Endothelial cell of umbilical vein (primary cell): Measurements from ENCODE around the gene CETP.
"Not testable (repeated sequence)": the region's sequence is repeated elsewhere in the genome, so short reads cannot be mapped to it uniquely, and the experiment has no call there.

ENCODE experiments used
- EZH2 ChIP-seq: IDR thresholded peaks from 2 replicates; pipeline ENCODE4 v1.6.1; 2012; ENCODE audit warnings: borderline replicate concordance, low read depth, mild to moderate bottlenecking, moderate library complexity, low read length, inconsistent platforms; ENCODE audit not compliant: severe bottlenecking
- GATA2 ChIP-seq: IDR thresholded peaks from 2 replicates; pipeline ENCODE4 v1.7.0; 2011; ENCODE audit warnings: low read depth, mild to moderate bottlenecking, moderate library complexity, mixed read lengths, low read length; ENCODE audit not compliant: insufficient read length, insufficient read depth
- JUN ChIP-seq: IDR thresholded peaks from 2 replicates; pipeline ENCODE4 v1.6.1; 2011; ENCODE audit warnings: borderline replicate concordance, low read depth; ENCODE audit not compliant: insufficient read length, insufficient read depth
- MYC ChIP-seq: IDR thresholded peaks from one replicate; pipeline ENCODE4 v1.6.1; 2011; ENCODE audit warnings: mild to moderate bottlenecking, low read depth, low read length
- POLR2A ChIP-seq: IDR thresholded peaks from 2 replicates; pipeline ENCODE4 v1.6.1; 2012; ENCODE audit warnings: low read depth, mild to moderate bottlenecking, control low read depth, low read length
- POLR2AphosphoS5 ChIP-seq: IDR thresholded peaks from 2 replicates; pipeline ENCODE4 v1.6.1; 2012; ENCODE audit warnings: low read depth, mild to moderate bottlenecking, control low read depth, low read length, moderate library complexity; ENCODE audit not compliant: insufficient read depth
- TF ChIP-seq, protein P1 (sequence below), 2 donors: IDR thresholded peaks; 1 replicate in 1 of 2; 2 replicates in 1 of 2; pipeline ENCODE4 v1.5.1; 2011; ENCODE audit warnings: low read length in 2 of 2, mild to moderate bottlenecking in 2 of 2, moderate library complexity in 2 of 2, control low read depth in 1 of 2, inconsistent platforms in 1 of 2, low read depth in 1 of 2; ENCODE audit not compliant: insufficient read depth in 1 of 2; ENCODE audit errors: extremely low read depth in 1 of 2
- TF ChIP-seq, protein P2 (sequence below): IDR thresholded peaks from 2 replicates; pipeline ENCODE4 v1.6.1; 2011; ENCODE audit not compliant: insufficient read depth, insufficient read length

DNA sequence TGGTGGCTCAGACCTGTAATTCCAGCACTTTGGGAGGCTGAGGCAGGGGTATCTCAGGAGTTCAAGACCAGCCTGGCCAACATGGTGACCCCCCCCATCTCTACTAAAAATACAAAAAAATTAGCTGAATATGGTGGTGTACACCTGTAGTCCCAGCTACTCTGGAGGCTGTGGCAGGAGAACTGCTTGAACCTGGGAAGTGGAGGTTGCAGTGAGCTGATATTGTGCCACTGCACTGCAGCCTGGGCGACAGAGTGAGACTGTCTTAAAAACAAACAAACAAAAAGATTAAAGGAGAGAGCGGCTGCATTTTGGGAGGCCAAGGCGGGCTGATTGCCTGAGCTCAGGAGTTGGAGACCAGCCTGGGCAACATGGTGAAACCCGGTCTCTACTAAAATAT is 25.2 kb downstream of the CETP start:
- TF ChIP-seq, protein P1, sequence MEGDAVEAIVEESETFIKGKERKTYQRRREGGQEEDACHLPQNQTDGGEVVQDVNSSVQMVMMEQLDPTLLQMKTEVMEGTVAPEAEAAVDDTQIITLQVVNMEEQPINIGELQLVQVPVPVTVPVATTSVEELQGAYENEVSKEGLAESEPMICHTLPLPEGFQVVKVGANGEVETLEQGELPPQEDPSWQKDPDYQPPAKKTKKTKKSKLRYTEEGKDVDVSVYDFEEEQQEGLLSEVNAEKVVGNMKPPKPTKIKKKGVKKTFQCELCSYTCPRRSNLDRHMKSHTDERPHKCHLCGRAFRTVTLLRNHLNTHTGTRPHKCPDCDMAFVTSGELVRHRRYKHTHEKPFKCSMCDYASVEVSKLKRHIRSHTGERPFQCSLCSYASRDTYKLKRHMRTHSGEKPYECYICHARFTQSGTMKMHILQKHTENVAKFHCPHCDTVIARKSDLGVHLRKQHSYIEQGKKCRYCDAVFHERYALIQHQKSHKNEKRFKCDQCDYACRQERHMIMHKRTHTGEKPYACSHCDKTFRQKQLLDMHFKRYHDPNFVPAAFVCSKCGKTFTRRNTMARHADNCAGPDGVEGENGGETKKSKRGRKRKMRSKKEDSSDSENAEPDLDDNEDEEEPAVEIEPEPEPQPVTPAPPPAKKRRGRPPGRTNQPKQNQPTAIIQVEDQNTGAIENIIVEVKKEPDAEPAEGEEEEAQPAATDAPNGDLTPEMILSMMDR (IDR thresholded peaks at IDR 0.05; ENCODE audit: extremely low read depth in 1 of 2, insufficient read depth in 1 of 2, low read depth in 1 of 2, low read length in 2 of 2), result not testable (repeated sequence)
- not testable (repeated sequence) for TF ChIP-seq EZH2, JUN, POLR2AphosphoS5, POLR2A, GATA2, MYC
- TF ChIP-seq, protein P2, sequence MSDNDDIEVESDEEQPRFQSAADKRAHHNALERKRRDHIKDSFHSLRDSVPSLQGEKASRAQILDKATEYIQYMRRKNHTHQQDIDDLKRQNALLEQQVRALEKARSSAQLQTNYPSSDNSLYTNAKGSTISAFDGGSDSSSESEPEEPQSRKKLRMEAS, result not testable (repeated sequence)
